ENCODE data around the gene GREM2.

GRCh38 chr1:240486611-240487010 is 125.3 kb downstream of the GREM2 start:
- TF ChIP-seq POLR2AphosphoS5 (IDR thresholded peaks at IDR 0.05; ENCODE audit: low read depth, low read length) (no peak), CTCF (IDR thresholded peaks at IDR 0.05) (no peak), REST (IDR thresholded peaks at IDR 0.05; ENCODE audit: insufficient read depth in 1 of 2, low read depth in 2 of 2, low read length in 1 of 2) (no peak)
